Measurements from ENCODE around the gene FGFRL1.

The FGFRL1 gene

DNA sequence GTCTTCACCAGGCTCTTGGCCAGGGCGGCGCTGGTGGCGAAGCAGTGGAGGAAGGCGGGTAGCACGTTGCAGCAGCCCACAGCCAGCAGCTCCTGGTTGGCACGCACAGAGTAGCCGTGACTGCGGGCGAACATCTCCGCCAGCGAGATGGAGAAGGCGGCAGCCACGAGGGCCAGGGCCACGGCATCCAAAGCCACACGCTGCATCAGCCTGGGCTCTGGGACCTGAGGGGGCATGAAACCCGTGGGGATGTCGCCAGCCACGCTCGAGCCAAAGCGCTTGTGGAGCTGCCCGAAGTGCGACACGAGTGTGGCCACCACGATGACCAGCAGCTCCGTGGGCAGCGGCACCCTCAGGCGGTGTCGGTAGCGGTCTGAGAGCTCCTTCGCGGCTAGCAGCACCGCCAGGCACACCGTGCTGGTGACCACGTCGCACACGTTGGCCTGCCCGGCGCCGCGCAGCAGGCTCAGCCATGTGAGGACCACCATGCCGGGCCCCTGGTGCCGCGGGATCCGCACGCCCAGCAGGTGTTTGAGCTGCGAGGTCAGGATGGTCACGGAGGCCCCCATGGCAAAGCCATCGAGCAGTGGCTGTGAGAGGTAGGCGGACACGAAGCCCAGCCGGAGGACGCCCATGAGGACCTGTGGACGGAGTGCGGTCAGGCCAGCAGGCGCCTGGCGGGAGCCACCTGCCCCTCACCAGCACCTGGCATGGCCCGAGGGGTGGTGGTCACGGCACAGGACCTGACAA lies 21.5 kb upstream of the FGFRL1 start:
- DNase-seq (ENCODE audit: low read depth) = no peak
- Histone ChIP-seq H3K9me3 (ENCODE audit: control insufficient read depth, low read length) (no peaks in the 10 kb centered on the region), H3K27me3 (replicated peaks; ENCODE audit: control insufficient read depth, insufficient read depth, low read length) (no peaks in the 10 kb centered on the region), H3K4me1 (ENCODE audit: control insufficient read depth, insufficient read depth, low read length) (peaks cover 27% of the 10 kb centered on the region), H3K9ac (ENCODE audit: low read length) (no peak overlapping the region), H3K4me3 (ENCODE audit: low read length) (no peak overlapping the region), H3K36me3 (ENCODE audit: control insufficient read depth, insufficient read depth, low read length, severe bottlenecking) (peaks cover 17% of the 10 kb centered on the region)

DNA sequence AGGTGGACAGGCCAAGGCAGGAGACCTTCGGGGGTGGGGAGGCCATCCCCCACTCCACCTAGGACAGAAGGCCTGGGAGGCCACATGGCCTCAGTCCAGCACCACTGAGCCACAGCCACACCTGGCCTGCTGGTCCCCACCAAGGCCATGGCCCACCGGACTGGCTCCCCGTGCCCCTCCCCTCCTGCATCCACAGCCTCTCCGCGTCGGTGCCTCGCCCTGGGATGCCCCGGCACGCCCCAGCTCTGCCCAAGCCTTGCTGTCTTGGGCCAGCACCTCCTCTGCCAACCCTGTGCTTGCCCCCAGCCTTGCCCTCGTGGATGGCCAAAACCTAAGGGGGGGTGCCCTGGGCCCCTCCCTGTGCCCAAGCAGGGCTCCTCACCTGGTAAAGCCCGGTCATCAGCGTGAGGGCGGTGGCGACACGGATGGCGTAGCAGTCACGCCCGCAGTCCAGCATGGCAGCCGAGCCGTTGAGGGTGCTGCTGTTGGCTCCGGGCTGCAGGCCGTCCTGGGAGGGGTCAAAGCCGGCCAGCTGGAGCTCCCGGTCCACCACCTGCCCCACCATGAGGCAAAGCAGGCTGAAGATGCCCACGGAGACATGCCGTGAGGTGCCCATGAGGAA lies 20.6 kb upstream of the FGFRL1 start:
- H3K36me3 ChIP-seq (ENCODE audit: control insufficient read depth, insufficient read depth, low read length, severe bottlenecking) = peaks cover 17% of the 10 kb centered on the region
- H3K4me1 ChIP-seq (ENCODE audit: control insufficient read depth, insufficient read depth, low read length) = peaks cover 17% of the 10 kb centered on the region
- H3K9me3 ChIP-seq (ENCODE audit: control insufficient read depth, low read length) = no peaks in the 10 kb centered on the region
- no peak overlapping the region for H3K4me3 ChIP-seq (ENCODE audit: low read length)
- no peak overlapping the region for H3K9ac ChIP-seq (ENCODE audit: low read length)
- DNase-seq (ENCODE audit: low read depth) = no peak
- no peaks in the 10 kb centered on the region for H3K27me3 ChIP-seq (replicated peaks; ENCODE audit: control insufficient read depth, insufficient read depth, low read length)

DNA sequence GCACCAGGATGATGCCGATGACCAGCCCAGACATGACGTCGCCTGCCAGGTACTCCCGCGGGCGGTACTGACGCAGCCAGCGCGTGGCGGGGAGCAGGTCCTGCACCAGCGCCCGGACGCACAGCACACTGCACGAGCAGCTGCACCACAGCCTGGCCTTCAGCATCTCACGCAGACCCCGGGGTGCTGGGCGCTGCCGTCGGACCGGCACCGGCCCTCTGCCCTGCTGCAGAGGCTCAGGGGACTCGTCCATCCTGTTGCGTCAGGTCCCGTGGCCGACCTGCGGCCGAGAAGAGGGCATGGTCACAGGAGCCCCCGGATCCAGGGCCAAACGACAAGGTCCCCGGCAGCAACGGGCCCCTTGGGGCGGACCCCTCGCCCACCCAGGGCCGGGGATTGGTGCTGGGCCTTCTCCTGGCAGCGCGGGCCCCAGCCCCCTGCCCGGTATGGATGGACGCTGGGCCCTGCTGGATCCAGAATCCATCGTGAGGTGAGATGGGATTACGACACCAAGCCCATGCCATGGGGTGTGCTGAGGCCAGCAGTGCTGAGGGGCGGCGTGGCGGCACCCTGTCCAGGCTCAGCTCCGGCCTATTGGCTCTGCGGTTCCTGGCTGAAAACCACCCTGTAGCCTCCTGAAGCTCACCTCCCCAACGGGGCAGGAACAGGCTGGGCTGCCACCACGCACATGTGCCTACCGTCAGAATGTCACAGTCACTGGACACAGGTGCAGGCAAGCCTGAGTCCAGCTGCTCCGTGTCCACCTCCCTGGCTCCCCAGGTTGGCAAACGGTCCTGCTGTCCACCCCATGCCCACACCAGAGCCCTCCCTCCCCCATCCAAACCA lies 19.8 kb upstream of the FGFRL1 start:
- peaks cover 17% of the 10 kb centered on the region for H3K36me3 ChIP-seq (ENCODE audit: control insufficient read depth, insufficient read depth, low read length, severe bottlenecking)
- H3K4me1 ChIP-seq (ENCODE audit: control insufficient read depth, insufficient read depth, low read length) = peaks cover 12% of the 10 kb centered on the region
- H3K27me3 ChIP-seq (replicated peaks; ENCODE audit: control insufficient read depth, insufficient read depth, low read length) = peaks cover 2% of the 10 kb centered on the region
- H3K9ac ChIP-seq (ENCODE audit: low read length) = no peak overlapping the region
- no peak overlapping the region for H3K4me3 ChIP-seq (ENCODE audit: low read length)
- no peak for DNase-seq (ENCODE audit: low read depth)
- no peaks in the 10 kb centered on the region for H3K9me3 ChIP-seq (ENCODE audit: control insufficient read depth, low read length)

DNA sequence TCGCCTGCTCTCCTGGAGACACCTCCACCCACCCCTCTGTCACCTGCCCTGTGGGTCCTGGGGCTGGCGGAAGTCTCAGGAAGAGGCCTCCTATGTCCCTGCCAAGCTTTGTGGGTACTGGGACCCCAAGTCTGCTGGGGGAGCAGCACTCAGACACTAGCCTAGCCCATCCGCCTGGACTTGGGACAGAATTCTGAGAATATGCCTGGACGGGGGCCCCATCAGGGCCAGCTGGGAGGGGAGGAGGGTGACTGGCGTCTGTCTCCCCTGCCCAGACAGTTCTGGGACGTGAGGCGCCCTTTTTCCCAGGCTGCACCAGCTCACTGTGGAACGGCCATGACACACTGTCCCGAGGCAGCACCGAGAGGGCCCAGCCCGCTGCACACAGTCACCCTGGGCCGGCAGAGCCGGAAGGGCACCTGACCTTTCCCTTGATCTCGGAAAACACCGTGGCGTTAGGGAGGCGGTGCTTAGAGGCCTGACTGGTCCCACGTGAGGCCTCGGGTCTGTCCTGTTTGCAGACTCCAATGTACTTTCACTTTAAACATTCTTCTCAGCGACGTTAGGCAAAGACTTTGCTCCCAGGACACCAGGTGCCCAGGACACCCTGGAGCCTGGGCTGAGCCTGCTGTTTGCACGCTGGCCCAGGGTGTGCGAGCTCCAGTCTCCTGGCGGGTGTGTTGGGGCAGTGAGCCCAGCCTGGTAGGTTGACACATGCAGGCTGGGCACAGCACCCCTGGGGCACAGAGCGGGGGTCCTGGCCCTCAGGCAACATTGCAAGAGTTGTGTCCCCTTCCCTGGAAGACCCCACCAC lies 18.9 kb upstream of the FGFRL1 start:
- Histone ChIP-seq H3K9ac (ENCODE audit: low read length) (no peak overlapping the region), H3K36me3 (ENCODE audit: control insufficient read depth, insufficient read depth, low read length, severe bottlenecking) (peaks cover 17% of the 10 kb centered on the region)

DNA sequence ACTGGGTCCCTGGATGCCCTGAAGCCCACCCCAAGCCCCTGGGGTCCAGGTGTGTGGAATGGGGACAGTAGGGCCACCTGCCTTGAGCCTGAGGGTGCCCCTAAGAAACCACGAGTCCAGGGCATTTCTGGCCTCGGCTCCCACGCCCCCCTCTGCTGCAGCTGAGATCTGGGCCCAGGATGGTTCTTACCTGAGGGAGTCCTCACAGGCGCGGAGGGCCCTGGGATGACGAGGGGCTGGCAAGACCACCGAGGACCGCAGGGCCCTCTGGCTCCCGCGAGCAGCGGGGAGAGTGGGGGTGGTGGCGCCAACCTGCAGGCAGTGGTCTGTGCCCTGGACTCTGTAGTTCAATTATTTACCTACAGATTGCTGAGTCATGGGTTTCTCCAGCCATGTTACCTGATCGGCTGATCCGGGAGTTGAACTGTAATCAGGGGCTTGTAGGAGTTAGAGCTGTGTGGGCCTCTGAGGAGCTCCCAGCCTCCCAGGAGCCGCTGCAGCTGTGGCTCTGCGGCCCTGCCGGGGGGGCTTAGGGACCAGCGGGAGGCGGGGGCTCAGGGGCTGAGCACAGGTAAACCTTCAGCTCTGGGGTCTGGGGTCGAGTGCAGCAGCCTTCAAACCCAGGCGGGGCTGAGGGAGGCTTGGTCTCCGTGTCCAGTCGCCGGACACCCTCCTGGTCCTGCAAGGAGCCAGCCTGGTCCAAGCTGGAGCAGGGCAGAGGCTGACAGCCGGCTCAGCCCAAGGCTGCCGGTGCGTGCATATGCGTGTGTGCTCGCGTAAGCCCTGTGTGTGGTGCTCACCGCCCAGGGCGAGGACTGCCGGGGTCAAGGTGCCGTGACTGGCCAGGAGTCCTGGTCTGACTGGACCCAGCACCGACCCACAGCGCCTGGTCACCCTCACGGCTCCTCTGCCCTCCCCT lies 18.1 kb upstream of the FGFRL1 start, which contains the start of gene SLC26A1:
SLC26A1 (minus strand) TSS at position 294 of the 919 bp plus-strand sequence. CDS start 1,701 bp downstream, outside the sequence.
- DNase-seq (ENCODE audit: low read depth) = no peak
- Histone ChIP-seq H3K4me3 (ENCODE audit: low read length) (no peak within 1 kb of the TSS), H3K9me3 (ENCODE audit: control insufficient read depth, low read length) (no peaks in the 10 kb centered on the region), H3K9ac (ENCODE audit: low read length) (no peak within 1 kb of the TSS), H3K4me1 (ENCODE audit: control insufficient read depth, insufficient read depth, low read length) (peaks cover 8% of the 10 kb centered on the region), H3K27me3 (replicated peaks; ENCODE audit: control insufficient read depth, insufficient read depth, low read length) (peaks cover 3% of the 10 kb centered on the region), H3K36me3 (ENCODE audit: control insufficient read depth, insufficient read depth, low read length, severe bottlenecking) (peaks cover 17% of the 10 kb centered on the region)

More for the DNA sequence above, 18.9 kb upstream of the FGFRL1 start:
- Histone ChIP-seq H3K27me3 (replicated peaks; ENCODE audit: control insufficient read depth, insufficient read depth, low read length) (peaks cover 3% of the 10 kb centered on the region), H3K4me3 (ENCODE audit: low read length) (no peak overlapping the region), H3K4me1 (ENCODE audit: control insufficient read depth, insufficient read depth, low read length) (peaks cover 11% of the 10 kb centered on the region), H3K9me3 (ENCODE audit: control insufficient read depth, low read length) (no peaks in the 10 kb centered on the region)
- DNase-seq (ENCODE audit: low read depth) = no peak

DNA sequence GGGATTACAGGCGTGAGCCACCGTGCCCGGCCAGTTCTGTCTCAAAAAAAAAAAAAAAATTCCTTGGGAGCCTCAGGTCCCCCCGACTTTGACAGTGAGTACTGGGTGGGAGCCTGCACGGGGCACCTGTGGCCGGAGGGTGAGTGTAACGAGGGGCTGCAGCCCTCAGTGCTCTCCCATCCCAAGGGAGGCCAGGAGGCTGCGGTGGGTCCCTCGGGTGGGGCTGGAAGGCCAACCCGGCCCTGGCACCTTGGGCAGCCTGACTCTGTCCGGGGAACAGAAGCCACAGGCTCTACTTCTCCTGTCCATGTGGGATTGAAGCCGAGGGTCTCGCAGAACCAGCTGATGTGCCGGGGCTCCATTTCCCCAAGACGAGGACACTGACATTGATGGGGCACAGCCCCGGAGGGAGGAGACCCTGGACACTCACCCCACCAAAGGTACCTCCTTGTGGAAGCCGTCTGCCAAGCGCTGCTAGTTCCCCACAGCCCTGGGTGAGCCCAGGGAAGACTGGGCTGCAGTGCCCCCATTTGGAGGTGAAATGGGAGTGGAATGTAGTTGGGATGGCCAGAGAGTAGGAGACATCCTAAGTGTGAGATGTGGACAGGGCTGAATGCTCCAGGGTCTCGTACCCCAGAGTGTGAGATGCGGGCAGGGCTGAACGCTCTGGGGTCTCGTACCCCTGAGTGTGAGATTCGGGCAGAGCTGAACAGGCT lies 16.0 kb upstream of the FGFRL1 start:
- peaks cover 6% of the 10 kb centered on the region for H3K36me3 ChIP-seq (ENCODE audit: control insufficient read depth, insufficient read depth, low read length, severe bottlenecking)
- H3K4me1 ChIP-seq (ENCODE audit: control insufficient read depth, insufficient read depth, low read length) = peaks cover 8% of the 10 kb centered on the region
- no peaks in the 10 kb centered on the region for H3K9me3 ChIP-seq (ENCODE audit: control insufficient read depth, low read length)
- H3K4me3 ChIP-seq (ENCODE audit: low read length) = no peak overlapping the region
- H3K27me3 ChIP-seq (replicated peaks; ENCODE audit: control insufficient read depth, insufficient read depth, low read length) = peaks cover 9% of the 10 kb centered on the region
- DNase-seq (ENCODE audit: low read depth) = no peak
- no peak overlapping the region for H3K9ac ChIP-seq (ENCODE audit: low read length)

DNA sequence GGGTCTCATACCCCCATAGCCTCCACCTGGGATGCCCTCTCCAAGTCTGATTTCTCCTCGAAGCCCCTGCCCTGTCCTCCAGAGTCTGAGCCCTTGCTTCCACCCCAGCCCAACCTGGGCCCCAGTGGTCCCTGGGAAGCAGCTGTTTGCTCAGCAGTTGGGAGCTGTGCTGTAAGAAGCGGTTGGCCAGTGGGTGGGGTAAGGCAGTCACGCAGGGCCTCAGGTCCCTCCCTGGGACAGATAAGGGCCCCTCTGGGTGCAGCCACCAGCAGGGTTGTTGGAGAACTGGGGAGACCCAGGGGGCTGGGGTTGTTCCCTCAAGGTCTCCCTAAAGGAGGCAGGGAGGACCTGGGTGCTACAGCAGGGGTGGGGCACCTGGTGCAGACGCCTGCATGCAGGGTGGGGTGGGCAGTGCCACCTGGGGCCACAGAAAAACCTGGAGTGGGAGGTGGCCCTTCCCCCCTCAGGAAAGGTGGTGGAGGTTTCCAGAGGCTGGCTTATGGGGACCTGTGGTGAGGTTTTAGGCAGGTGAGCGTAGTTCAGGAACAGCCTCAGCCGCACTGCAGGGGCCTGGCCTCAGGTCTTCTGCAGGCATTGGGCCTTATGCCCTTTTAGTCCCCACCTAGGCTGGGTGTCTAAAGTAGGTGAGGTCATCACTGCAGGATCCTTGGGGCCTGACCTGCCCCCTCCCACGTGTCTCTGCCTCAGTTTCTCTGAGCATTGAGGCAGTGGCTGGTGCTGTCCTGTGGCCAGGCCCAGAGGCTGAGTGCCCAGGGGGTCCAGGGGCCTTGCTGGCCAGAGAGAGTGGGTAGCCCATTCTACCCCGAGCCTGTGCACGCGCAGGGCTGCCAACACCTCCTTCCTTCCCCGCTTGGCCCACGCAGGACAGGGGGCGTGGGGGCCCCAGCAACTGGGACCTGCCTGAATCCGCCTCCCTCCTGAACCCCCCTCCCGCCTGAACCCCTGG lies 15.1 kb upstream of the FGFRL1 start:
- H3K4me3 ChIP-seq (ENCODE audit: low read length) = no peak overlapping the region
- H3K27me3 ChIP-seq (replicated peaks; ENCODE audit: control insufficient read depth, insufficient read depth, low read length) = peaks cover 13% of the 10 kb centered on the region
- DNase-seq (ENCODE audit: low read depth) = no peak

DNA sequence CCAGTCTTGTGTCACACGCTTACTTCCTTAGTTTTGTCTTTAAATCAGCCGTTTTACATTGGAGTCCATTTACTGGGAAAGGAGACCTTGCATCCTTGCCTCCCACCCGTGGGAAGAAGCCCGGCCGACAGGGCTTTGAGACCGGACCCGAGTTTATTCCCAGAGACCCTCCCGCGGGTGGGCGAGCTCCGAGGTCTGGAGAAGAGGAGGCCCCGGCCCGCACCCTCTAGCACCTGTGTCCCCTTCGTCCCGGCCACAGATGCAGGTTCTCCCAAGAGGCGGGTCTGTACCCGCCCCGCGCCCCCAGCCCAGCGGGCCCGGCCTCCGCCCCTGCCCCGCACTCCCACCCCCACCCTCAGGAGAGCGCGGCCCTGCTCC lies 14.4 kb upstream of the FGFRL1 start:
- Histone ChIP-seq H3K27me3 (replicated peaks; ENCODE audit: control insufficient read depth, insufficient read depth, low read length) (peaks cover 15% of the 10 kb centered on the region), H3K36me3 (ENCODE audit: control insufficient read depth, insufficient read depth, low read length, severe bottlenecking) (no peaks in the 10 kb centered on the region), H3K9ac (ENCODE audit: low read length) (no peak overlapping the region), H3K9me3 (ENCODE audit: control insufficient read depth, low read length) (no peaks in the 10 kb centered on the region), H3K4me1 (ENCODE audit: control insufficient read depth, insufficient read depth, low read length) (peaks cover 8% of the 10 kb centered on the region), H3K4me3 (ENCODE audit: low read length) (no peak overlapping the region)
- DNase-seq (ENCODE audit: low read depth) = no peak

More for the DNA sequence above, 15.1 kb upstream of the FGFRL1 start:
- Histone ChIP-seq H3K36me3 (ENCODE audit: control insufficient read depth, insufficient read depth, low read length, severe bottlenecking) (no peaks in the 10 kb centered on the region), H3K4me1 (ENCODE audit: control insufficient read depth, insufficient read depth, low read length) (peaks cover 8% of the 10 kb centered on the region), H3K9ac (ENCODE audit: low read length) (no peak overlapping the region), H3K9me3 (ENCODE audit: control insufficient read depth, low read length) (no peaks in the 10 kb centered on the region)

Measured in adipocyte (in vitro differentiated cells).